ENCODE data around the gene ZNF574. TPM values are rescaled to one million over a fixed set of nuclear protein-coding genes. Genes with fewer than 3 reads are reported as not detected.

ZNF574 gene
- total RNA-seq, 1 experiment from 2014 or later = 44.0 TPM

- DNase-seq = no peak
- Histone ChIP-seq H3K27me3 (ENCODE audit: control insufficient read depth, insufficient read depth, low read length) (no peaks in the 10 kb centered on the region), H3K4me3 (ENCODE audit: insufficient read depth, low read depth, low read length) (no peak overlapping the region), H3K36me3 (replicated peaks; ENCODE audit: control insufficient read depth, insufficient read depth, low read length) (peaks cover 29% of the 10 kb centered on the region)
These were observed 24.5 kb upstream of the ZNF574 start for GRCh38 chr19:42051166-42052115.

GRCh38 chr19:42052241-42052863, 23.6 kb upstream of the ZNF574 start:
- H3K36me3 ChIP-seq (replicated peaks; ENCODE audit: control insufficient read depth, insufficient read depth, low read length) = peaks cover 36% of the 10 kb centered on the region
- no peak for DNase-seq
- no peaks in the 10 kb centered on the region for H3K27me3 ChIP-seq (ENCODE audit: control insufficient read depth, insufficient read depth, low read length)
- H3K4me3 ChIP-seq (ENCODE audit: insufficient read depth, low read depth, low read length) = no peak overlapping the region

- no peak for DNase-seq
- Histone ChIP-seq H3K4me3 (ENCODE audit: insufficient read depth, low read depth, low read length) (no peak overlapping the region), H3K27me3 (ENCODE audit: control insufficient read depth, insufficient read depth, low read length) (no peaks in the 10 kb centered on the region), H3K36me3 (replicated peaks; ENCODE audit: control insufficient read depth, insufficient read depth, low read length) (peaks cover 36% of the 10 kb centered on the region)
These were observed 22.7 kb upstream of the ZNF574 start for GRCh38 chr19:42053037-42053935.

GRCh38 chr19:42054205-42054604, 21.8 kb upstream of the ZNF574 start:
- H3K36me3 ChIP-seq (replicated peaks; ENCODE audit: control insufficient read depth, insufficient read depth, low read length) = peaks cover 39% of the 10 kb centered on the region

GRCh38 chr19:42057846-42058245, 18.1 kb upstream of the ZNF574 start:
- no peak overlapping the region for H3K4me3 ChIP-seq (ENCODE audit: insufficient read depth, low read depth, low read length)
- DNase-seq = no peak
- peaks cover 41% of the 10 kb centered on the region for H3K36me3 ChIP-seq (replicated peaks; ENCODE audit: control insufficient read depth, insufficient read depth, low read length)
- H3K27me3 ChIP-seq (ENCODE audit: control insufficient read depth, insufficient read depth, low read length) = no peaks in the 10 kb centered on the region

More at GRCh38 chr19:42054205-42054604, 21.8 kb upstream of the ZNF574 start:
- Histone ChIP-seq H3K27me3 (ENCODE audit: control insufficient read depth, insufficient read depth, low read length) (no peaks in the 10 kb centered on the region), H3K4me3 (ENCODE audit: insufficient read depth, low read depth, low read length) (no peak overlapping the region)
- DNase-seq = no peak

GRCh38 chr19:42059196-42059595, 16.8 kb upstream of the ZNF574 start:
- DNase-seq = no peak
- Histone ChIP-seq H3K27me3 (ENCODE audit: control insufficient read depth, insufficient read depth, low read length) (no peaks in the 10 kb centered on the region), H3K36me3 (replicated peaks; ENCODE audit: control insufficient read depth, insufficient read depth, low read length) (peaks cover 44% of the 10 kb centered on the region), H3K4me3 (ENCODE audit: insufficient read depth, low read depth, low read length) (no peak overlapping the region)

- peaks cover 37% of the 10 kb centered on the region for H3K36me3 ChIP-seq (replicated peaks; ENCODE audit: control insufficient read depth, insufficient read depth, low read length)
- H3K4me3 ChIP-seq (ENCODE audit: insufficient read depth, low read depth, low read length) = no peak overlapping the region
- no peak for DNase-seq
- no peaks in the 10 kb centered on the region for H3K27me3 ChIP-seq (ENCODE audit: control insufficient read depth, insufficient read depth, low read length)
These were observed 15.8 kb upstream of the ZNF574 start for GRCh38 chr19:42060117-42060516.

GRCh38 chr19:42062381-42062780, 13.6 kb upstream of the ZNF574 start:
- peaks cover 28% of the 10 kb centered on the region for H3K36me3 ChIP-seq (replicated peaks; ENCODE audit: control insufficient read depth, insufficient read depth, low read length)
- H3K4me3 ChIP-seq (ENCODE audit: insufficient read depth, low read depth, low read length) = no peak overlapping the region
- no peak for DNase-seq
- no peaks in the 10 kb centered on the region for H3K27me3 ChIP-seq (ENCODE audit: control insufficient read depth, insufficient read depth, low read length)

- no peak overlapping the region for H3K4me3 ChIP-seq (ENCODE audit: insufficient read depth, low read depth, low read length)
- DNase-seq = no peak
- no peaks in the 10 kb centered on the region for H3K27me3 ChIP-seq (ENCODE audit: control insufficient read depth, insufficient read depth, low read length)
- H3K36me3 ChIP-seq (replicated peaks; ENCODE audit: control insufficient read depth, insufficient read depth, low read length) = peaks cover 24% of the 10 kb centered on the region
These were observed 11.5 kb upstream of the ZNF574 start for GRCh38 chr19:42064432-42064831.

GRCh38 chr19:42065051-42065450, 10.9 kb upstream of the ZNF574 start:
- Histone ChIP-seq H3K4me3 (ENCODE audit: insufficient read depth, low read depth, low read length) (no peak overlapping the region), H3K36me3 (replicated peaks; ENCODE audit: control insufficient read depth, insufficient read depth, low read length) (peaks cover 19% of the 10 kb centered on the region), H3K27me3 (ENCODE audit: control insufficient read depth, insufficient read depth, low read length) (no peaks in the 10 kb centered on the region)
- DNase-seq = no peak

GRCh38 chr19:42065511-42065910, 10.5 kb upstream of the ZNF574 start:
- no peak for DNase-seq
- no peaks in the 10 kb centered on the region for H3K27me3 ChIP-seq (ENCODE audit: control insufficient read depth, insufficient read depth, low read length)
- no peak overlapping the region for H3K4me3 ChIP-seq (ENCODE audit: insufficient read depth, low read depth, low read length)
- H3K36me3 ChIP-seq (replicated peaks; ENCODE audit: control insufficient read depth, insufficient read depth, low read length) = peaks cover 19% of the 10 kb centered on the region

- Histone ChIP-seq H3K27me3 (ENCODE audit: control insufficient read depth, insufficient read depth, low read length) (no peaks in the 10 kb centered on the region), H3K4me3 (ENCODE audit: insufficient read depth, low read depth, low read length) (no peak overlapping the region), H3K36me3 (replicated peaks; ENCODE audit: control insufficient read depth, insufficient read depth, low read length) (peaks cover 19% of the 10 kb centered on the region)
- DNase-seq = peak; percentile 92
These were observed 9.8 kb upstream of the ZNF574 start for GRCh38 chr19:42066075-42066754.

- Histone ChIP-seq H3K4me3 (ENCODE audit: insufficient read depth, low read depth, low read length) (no peak overlapping the region), H3K36me3 (replicated peaks; ENCODE audit: control insufficient read depth, insufficient read depth, low read length) (peaks cover 15% of the 10 kb centered on the region), H3K27me3 (ENCODE audit: control insufficient read depth, insufficient read depth, low read length) (no peaks in the 10 kb centered on the region)
- no peak for DNase-seq
These were observed 8.6 kb upstream of the ZNF574 start for GRCh38 chr19:42067315-42067888.

- DNase-seq = no peak
- Histone ChIP-seq H3K4me3 (ENCODE audit: insufficient read depth, low read depth, low read length) (peak overlapping the region; percentile 78), H3K27me3 (ENCODE audit: control insufficient read depth, insufficient read depth, low read length) (no peaks in the 10 kb centered on the region), H3K36me3 (replicated peaks; ENCODE audit: control insufficient read depth, insufficient read depth, low read length) (peaks cover 10% of the 10 kb centered on the region)
These were observed 7.6 kb upstream of the ZNF574 start for GRCh38 chr19:42068361-42068755.
